SH-SY5Y (cell line): ENCODE results near the gene LRRC4C.

Experiments
- GATA2 ChIP-seq: IDR thresholded peaks from 2 replicates; pipeline ENCODE4 v1.6.1; 2011; ENCODE audit warnings: mild to moderate bottlenecking, low read depth, low read length
- GATA3 ChIP-seq: IDR thresholded peaks from 2 replicates; pipeline ENCODE4 v1.6.1; 2011; ENCODE audit warnings: low read depth, mild to moderate bottlenecking, low read length, moderate library complexity

DNA sequence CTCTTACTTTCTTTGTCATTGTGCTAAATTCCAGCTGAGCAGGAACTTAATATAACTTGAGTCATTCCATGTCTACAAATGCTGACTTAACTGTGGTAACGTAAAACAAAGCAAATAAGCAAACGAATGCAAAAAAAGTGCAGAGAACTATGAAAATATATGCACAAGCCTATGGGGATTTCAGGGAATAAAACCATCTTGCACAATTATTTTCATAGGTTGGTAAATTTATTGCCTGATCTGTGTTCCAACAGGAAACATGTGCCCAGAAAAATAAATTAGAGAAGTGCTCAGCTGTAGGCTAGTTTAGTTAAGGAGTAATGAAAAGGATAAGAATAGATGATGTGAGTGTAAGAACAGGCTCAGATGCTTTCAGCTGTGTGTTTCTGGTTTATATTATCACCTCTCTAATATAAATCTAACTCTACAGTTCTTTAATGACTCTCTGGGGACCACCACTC, 1169.3 kb downstream of the LRRC4C start:
- TF ChIP-seq GATA3 (no peak), GATA2 (no peak)
